Left lung (tissue), 10 donors: ENCODE data around the gene ADSS1. TPM values are rescaled to one million over a fixed set of nuclear protein-coding genes. Genes with fewer than 3 reads are reported as not detected.

Experiments
- ATAC-seq: fragments of 200-7000 bp; cut with Tn5 transposase; one replicate; pipeline ENCODE4 v1.9.1; 2020; ENCODE audit warnings: moderate library complexity
- DNase-seq, 4 donors: peaks; one replicate each; pipeline ENCODE4 v3.0.0-alpha.2; 2013 to 2020
- H3K27ac ChIP-seq, 2 donors: fragments of 200-600 bp; sonication (generic) in 1 of 2; one replicate each; pipeline versions ENCODE4 v1.5.0 to v1.8.0; 2020 to 2021
- H3K27me3 ChIP-seq, 2 donors: fragments of 200-600 bp; sonication (generic) in 1 of 2; one replicate each; pipeline versions ENCODE4 v1.5.0 to v1.8.0; 2020 to 2021
- H3K36me3 ChIP-seq, 2 donors: fragments of 200-600 bp; sonication (generic) in 1 of 2; one replicate each; pipeline versions ENCODE4 v1.5.0 to v1.8.0; 2020 to 2021
- H3K4me1 ChIP-seq, 2 donors: fragments of 200-600 bp; one replicate each; pipeline ENCODE4 v1.8.0; 2021
- H3K4me3 ChIP-seq, 2 donors: fragments of 200-600 bp; sonication (generic) in 1 of 2; one replicate each; pipeline versions ENCODE4 v1.5.0 to v1.8.0; 2020 to 2021; ENCODE audit warnings: mild to moderate bottlenecking in 1 of 2
- H3K9me3 ChIP-seq, 2 donors: fragments of 200-600 bp; sonication (generic) in 1 of 2; one replicate each; pipeline versions ENCODE4 v1.5.0 to v1.8.0; 2020 to 2021
- CTCF ChIP-seq, 2 donors: fragments of 200-600 bp; sonication (generic) in 1 of 2; IDR thresholded peaks; one replicate each; pipeline versions ENCODE4 v1.5.0 to v1.8.0; 2021; ENCODE audit warnings: antibody characterized with exemption in 2 of 2
- intact Hi-C, 2 donors: fragments of 100-400 bp; cut with DNase I; formaldehyde crosslinking; loops; one replicate each; pipeline versions ENCODE4 v1.11.2 to v1.14.2; 2022
- polyA plus RNA-seq, 6 donors: library from polyadenylated mRNA; unstranded; fragments of 120-200 nt; gene quantifications; one replicate each; pipeline ENCODE4 v1.2.1, GENCODE V29; 2013; ENCODE audit not compliant: insufficient read length in 6 of 6
- total RNA-seq, 2 donors: library from RNA; stranded (reverse); fragmentation: NEBNext Ultra II Directional; extraction: Animal tissue kit (Norgen Biotek cat#: 25700); gene quantifications; one replicate each; pipeline ENCODE4 v1.2.1, GENCODE V29; 2021
- donor health status: DM: no; HTN: yes; CAD: no.
- donor health status: DM: no; HTN: no; CAD: no.

Gene ADSS1
- total and polyA plus RNA-seq, 8 donors, result 5.2 to 16.6 (median 11.2) TPM

GRCh38 chr14:104753528-104754212 is 29.6 kb downstream of the ADSS1 start:
- DNase-seq (peak in 2 of 4 donors; percentile 52 to 86), ATAC-seq (peak; percentile 3)
- H3K4me3 ChIP-seq, result peak overlapping the region; percentile 93 to 94
- intact Hi-C loops, result no loop called here
- H3K36me3 ChIP-seq, result peaks cover 0 to 34% of the 10 kb centered on the region in 2 donors
- H3K4me1 ChIP-seq, result peaks cover 10 to 27% of the 10 kb centered on the region in 2 donors
- H3K9me3 ChIP-seq, result no peaks in the 10 kb centered on the region
- H3K27ac ChIP-seq, result peak overlapping the region; percentile 61 to 90
- TF ChIP-seq CTCF (IDR thresholded peaks at IDR 0.05), result no peak
- H3K27me3 ChIP-seq, result no peaks in the 10 kb centered on the region

GRCh38 chr14:104754213-104754851 is 30.3 kb downstream of the ADSS1 start:
- peaks cover 0 to 41% of the 10 kb centered on the region in 2 donors for H3K36me3 ChIP-seq
- ATAC-seq (no peak), DNase-seq (peak in 1 of 4 donors; percentile 35)
- no peak for TF ChIP-seq CTCF (IDR thresholded peaks at IDR 0.05)
- H3K4me3 ChIP-seq, result peak overlapping the region; percentile 93 to 94
- H3K27me3 ChIP-seq, result no peaks in the 10 kb centered on the region
- intact Hi-C loops, result no loop called here
- no peaks in the 10 kb centered on the region for H3K9me3 ChIP-seq
- peaks cover 10 to 27% of the 10 kb centered on the region in 2 donors for H3K4me1 ChIP-seq
- no peak overlapping the region for H3K27ac ChIP-seq

GRCh38 chr14:104755621-104756020 is 31.6 kb downstream of the ADSS1 start:
- ATAC-seq, result no peak
- Histone ChIP-seq H3K27ac (no peak overlapping the region), H3K9me3 (no peaks in the 10 kb centered on the region), H3K4me3 (no peak overlapping the region), H3K36me3 (peaks cover 0 to 47% of the 10 kb centered on the region in 2 donors), H3K4me1 (peaks cover 10 to 27% of the 10 kb centered on the region in 2 donors), H3K27me3 (no peaks in the 10 kb centered on the region)
- DNase-seq, result peak in 1 of 4 donors; percentile 70
- intact Hi-C loops, result no loop called here
- no peak for TF ChIP-seq CTCF (IDR thresholded peaks at IDR 0.05)

GRCh38 chr14:104756477-104757237 is 32.6 kb downstream of the ADSS1 start:
- H3K4me1 ChIP-seq, result peaks cover 10 to 27% of the 10 kb centered on the region in 2 donors
- intact Hi-C loops, result no loop called here
- peaks cover 0 to 47% of the 10 kb centered on the region in 2 donors for H3K36me3 ChIP-seq
- ATAC-seq (no peak), DNase-seq (peak in 1 of 4 donors; percentile 74)
- H3K27ac ChIP-seq, result no peak overlapping the region
- no peak overlapping the region for H3K4me3 ChIP-seq
- H3K9me3 ChIP-seq, result no peaks in the 10 kb centered on the region
- H3K27me3 ChIP-seq, result no peaks in the 10 kb centered on the region
- no peak for TF ChIP-seq CTCF (IDR thresholded peaks at IDR 0.05)

- peaks cover 0 to 47% of the 10 kb centered on the region in 2 donors for H3K36me3 ChIP-seq
- no peak for TF ChIP-seq CTCF (IDR thresholded peaks at IDR 0.05)
- no peaks in the 10 kb centered on the region for H3K9me3 ChIP-seq
- no peaks in the 10 kb centered on the region for H3K27me3 ChIP-seq
- no peak overlapping the region for H3K27ac ChIP-seq
- intact Hi-C loops, result no loop called here
- no peak for ATAC-seq
- peak in 1 of 4 donors; percentile 30 for DNase-seq
- H3K4me3 ChIP-seq, result no peak overlapping the region
- peaks cover 10 to 22% of the 10 kb centered on the region in 2 donors for H3K4me1 ChIP-seq
Measured at GRCh38 chr14:104757238-104757585, 33.2 kb downstream of the ADSS1 start.
